Lower leg skin (tissue), 3 donors: ENCODE measurements around the gene GYPC.

ENCODE experiments used
- POLR2A ChIP-seq, 2 donors: fragments of 450-650 bp; IDR thresholded peaks; one replicate each; pipeline ENCODE4 v1.6.1; 2016 to 2017; ENCODE audit warnings: antibody characterized with exemption in 2 of 2, mild to moderate bottlenecking in 1 of 2, moderate library complexity in 1 of 2
- TF ChIP-seq, protein P1 (sequence below), 3 donors: fragments of 450-650 bp; IDR thresholded peaks; one replicate each; pipeline ENCODE4 v1.5.1; 2016; ENCODE audit warnings: antibody characterized with exemption in 3 of 3, mild to moderate bottlenecking in 3 of 3, moderate library complexity in 2 of 3

DNA sequence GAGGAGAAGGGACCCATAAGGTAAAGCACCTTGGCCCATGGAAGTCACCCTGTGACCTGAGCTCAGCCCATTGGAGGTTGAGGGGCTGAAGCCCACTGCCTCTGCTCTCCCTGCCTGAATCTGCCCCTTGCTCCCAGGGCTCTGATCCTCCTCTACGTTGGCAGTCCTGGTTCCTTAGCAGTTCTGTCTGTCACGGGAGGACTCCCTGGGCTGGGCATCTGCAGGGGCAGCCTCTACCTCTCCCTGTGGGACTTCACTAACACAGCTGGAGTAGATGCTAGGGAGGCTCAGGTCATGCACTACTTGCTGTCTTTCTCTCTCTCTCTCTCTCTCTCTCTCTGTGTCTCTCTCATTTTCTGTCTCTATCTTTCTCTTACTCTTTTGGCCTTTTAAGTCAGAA is 8.7 kb downstream of the GYPC start:
- no peak for TF ChIP-seq POLR2A (IDR thresholded peaks at IDR 0.05)
- TF ChIP-seq, protein P1, sequence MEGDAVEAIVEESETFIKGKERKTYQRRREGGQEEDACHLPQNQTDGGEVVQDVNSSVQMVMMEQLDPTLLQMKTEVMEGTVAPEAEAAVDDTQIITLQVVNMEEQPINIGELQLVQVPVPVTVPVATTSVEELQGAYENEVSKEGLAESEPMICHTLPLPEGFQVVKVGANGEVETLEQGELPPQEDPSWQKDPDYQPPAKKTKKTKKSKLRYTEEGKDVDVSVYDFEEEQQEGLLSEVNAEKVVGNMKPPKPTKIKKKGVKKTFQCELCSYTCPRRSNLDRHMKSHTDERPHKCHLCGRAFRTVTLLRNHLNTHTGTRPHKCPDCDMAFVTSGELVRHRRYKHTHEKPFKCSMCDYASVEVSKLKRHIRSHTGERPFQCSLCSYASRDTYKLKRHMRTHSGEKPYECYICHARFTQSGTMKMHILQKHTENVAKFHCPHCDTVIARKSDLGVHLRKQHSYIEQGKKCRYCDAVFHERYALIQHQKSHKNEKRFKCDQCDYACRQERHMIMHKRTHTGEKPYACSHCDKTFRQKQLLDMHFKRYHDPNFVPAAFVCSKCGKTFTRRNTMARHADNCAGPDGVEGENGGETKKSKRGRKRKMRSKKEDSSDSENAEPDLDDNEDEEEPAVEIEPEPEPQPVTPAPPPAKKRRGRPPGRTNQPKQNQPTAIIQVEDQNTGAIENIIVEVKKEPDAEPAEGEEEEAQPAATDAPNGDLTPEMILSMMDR (IDR thresholded peaks at IDR 0.05), result no peak
